ENCODE results near the gene EPB41L4A.

Gene EPB41L4A

GRCh38 chr5:112200131-112200530 lies 218.9 kb downstream of the EPB41L4A start:
- DNase-seq, result no peak

DNA sequence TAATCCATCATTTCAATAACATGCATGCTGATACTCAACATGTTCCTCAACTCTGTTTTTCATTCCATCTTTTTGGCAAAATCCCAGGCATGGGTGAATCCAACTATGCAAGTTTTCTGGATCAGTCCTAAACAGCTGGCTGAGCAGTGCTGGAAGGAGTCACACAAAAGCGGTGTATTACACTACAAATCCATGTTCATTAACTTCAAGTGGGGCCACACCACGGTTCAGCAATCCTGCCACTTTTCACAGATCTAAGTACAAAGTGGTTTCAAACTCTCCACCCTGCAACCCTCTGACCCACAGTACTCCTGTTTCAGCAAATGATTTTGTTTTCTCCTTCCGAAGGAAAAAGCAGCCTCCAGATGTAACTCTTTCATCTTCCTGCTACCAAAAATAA lies 222.5 kb downstream of the EPB41L4A start:
- no peak for DNase-seq

DNA sequence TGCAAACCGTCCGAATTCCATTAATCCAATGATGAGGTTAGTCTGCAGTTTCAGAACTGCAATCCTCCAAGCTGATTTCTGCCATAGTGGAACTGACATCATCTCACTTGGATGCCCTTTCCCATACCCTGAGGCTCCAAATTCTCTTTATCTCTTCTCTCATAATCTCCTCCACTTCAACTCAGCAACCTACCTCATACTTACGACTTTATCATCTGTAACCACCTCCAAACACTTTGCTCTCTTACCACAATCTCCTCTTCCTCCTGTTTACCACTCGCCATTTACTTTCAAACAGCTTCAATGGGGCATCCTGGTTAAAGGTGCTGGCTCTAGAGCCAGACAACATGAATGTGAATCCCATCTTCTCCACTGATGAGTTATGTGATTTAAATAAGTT lies 223.2 kb downstream of the EPB41L4A start:
- DNase-seq, result no peak

DNA sequence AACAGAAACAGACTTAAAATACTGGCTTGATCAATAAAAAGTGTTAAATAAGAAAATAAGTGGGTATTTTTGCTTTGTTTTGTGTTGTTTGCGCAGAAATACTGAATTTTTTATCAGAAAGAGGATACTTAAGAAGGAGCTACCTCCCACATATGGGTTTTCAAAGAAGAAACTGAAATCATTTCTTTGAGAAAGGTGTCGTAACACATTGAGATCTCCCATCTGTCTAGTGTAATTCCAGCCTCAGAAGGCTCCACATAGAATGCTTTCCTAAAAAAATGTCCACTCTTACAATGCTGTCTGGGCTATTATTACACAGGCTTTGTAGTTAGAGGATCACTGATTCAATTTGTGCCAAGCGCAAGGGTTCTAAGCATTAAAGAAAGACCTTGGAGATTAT lies 226.2 kb downstream of the EPB41L4A start:
- no peak for DNase-seq

GRCh38 chr5:112192072-112192471 lies 227.0 kb downstream of the EPB41L4A start:
- no peak for DNase-seq

DNA sequence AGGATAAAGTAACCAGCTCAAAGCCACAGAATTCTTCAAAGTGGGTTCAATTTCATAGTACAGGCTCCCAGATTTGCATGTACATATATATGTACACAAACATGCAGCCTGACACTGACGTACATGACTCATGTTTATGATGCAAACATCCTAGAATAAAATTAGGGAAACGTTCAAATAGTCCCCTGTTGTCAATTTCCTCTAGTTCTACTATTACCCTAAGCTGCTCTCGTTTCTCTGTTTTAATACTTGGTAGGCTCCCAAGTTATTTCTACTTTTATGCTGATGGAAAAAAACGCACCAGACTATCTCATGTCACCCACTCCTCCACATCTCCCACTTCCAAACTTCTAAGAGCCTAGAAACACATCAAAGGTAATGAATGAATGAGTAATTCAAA lies 229.7 kb downstream of the EPB41L4A start:
- DNase-seq, result no peak

GRCh38 chr5:112186401-112186990 lies 232.6 kb downstream of the EPB41L4A start:
- no peak for DNase-seq

DNA sequence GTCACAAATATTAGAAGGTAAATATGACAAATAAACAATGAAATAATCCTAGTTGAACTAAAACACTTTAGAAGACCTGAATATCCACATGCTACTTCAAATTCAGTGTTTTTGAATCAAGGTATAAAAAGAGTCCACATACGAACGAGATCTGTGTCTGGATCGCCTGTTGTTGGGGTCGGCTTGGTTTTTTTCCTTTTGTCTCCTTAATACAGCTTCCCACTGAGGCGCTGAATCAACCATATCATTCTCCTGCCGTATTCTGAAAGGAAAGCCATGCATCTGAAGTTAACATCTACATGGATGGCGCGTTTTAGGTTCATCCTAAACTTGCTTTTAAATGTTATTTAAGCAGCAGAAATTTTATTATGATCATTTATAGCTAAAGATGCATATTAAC lies 235.2 kb downstream of the EPB41L4A start:
- DNase-seq, result no peak

DNA sequence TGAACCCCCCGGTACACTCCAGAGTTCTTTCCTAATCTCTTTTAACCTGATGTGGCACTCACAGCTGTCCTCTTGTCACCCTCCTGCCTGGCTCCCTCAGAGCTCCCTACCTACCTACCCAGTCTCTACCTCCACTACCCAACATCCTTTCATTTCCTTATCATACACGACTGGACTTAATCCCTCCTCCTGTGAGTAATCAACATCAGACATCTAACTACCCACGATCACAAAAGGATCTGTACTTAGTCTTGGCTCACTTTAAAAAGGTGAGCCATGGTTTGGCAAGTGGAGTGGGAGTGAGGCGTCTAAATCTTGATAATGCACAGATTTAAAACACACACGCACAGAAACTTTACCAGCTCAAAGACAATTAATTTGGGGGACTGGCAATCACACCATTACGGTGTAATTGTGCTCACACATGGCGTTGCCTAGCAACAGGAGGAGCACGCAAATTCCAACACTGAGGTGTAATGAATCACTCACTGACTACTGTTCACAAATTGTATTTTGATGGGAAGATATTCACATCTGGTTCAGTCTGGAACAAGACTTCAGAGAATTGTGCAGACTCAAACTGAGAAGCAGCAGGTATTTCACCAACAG lies 235.9 kb downstream of the EPB41L4A start:
- no peak for DNase-seq

GRCh38 chr5:112179290-112179689 lies 239.8 kb downstream of the EPB41L4A start:
- no peak for DNase-seq

DNA sequence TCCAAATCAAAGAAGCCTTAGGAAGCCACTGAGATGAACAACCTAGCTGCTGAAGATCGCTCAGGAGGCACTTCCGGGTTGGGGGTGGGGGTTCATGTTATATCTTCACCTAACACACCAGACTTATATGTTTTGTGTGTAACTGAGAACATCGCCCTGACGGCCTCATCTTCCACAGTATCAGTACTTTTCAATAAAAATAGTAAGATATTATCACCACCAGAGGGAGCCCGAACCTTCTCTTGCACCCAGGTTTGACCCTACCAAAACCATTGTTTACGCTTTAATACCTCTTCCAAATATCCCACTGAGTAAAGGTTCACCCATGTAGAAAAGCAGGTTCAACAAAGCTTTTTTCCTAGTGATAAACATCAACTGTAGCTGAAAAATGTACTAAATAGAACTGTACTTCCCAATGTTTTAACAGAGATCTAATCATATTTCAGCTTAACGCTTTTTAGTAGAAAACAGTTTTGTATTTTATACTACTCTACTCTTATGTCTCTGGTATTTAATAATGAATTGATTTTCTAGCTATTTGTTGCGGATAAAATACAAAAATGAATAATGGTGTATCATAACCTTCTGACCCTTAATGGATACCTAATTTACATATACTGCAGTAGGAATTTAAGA lies 244.0 kb downstream of the EPB41L4A start:
- no peak for DNase-seq

DNA sequence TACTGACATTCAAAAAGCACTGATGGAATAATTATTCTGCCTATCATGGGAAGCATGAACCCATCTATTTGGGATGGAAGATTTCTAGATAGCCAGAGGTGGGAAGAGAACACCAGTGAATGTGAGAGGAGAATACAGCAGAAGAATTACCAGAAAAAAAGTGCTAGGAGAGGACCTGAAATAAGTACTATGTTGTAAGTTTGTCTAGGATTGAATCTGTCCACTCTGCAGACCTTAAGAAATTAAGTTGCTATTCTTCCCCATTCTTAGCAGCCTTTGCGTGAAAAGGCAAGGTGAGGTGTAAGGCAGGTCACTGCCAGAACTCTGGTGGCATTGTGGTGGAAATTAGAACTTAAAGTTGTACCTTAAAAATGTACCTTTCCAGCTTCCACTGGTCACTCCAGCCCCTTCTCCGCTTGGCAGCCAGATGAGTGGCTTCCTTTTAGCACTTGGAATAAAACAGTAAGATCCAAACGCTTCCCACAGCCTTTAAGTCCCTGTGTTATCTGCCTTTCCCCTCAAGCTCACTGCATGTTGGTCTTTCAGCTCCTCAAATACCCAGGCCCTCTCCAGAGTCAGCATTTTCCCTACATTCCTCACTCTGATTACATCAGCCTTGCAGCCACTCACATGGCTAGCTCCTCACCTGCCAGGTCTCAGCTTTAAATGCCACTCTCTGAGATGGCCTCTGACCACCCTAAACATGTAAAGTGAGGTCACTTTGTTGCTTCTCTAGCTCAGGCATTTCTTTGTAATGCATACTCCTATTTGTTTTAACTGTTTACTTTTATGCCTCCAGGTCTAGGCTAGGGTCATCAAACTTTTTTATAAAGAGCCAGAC lies 253.0 kb downstream of the EPB41L4A start:
- DNase-seq, result no peak

GRCh38 chr5:112165399-112165798 lies 253.7 kb downstream of the EPB41L4A start:
- no peak for DNase-seq

DNA sequence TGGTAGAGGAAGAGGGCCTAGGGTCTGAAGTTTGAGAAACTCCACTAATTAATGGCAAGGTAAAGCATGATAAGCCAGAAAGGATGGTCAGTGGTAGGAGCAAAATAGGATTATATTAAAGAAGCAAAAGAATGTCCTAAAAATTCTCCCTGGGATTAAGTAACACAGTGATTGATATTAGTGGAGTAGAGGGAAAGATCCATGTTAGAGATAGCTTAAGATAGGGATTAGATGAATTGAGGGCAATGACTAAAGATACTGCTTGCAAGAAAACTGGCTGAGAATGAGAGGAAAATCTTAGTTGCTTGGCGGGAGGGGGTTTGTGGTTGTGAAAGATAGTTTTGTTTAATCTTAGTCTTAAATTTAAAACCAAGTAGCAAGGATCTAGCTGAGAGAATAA lies 255.6 kb downstream of the EPB41L4A start:
- no peak for DNase-seq

DNA sequence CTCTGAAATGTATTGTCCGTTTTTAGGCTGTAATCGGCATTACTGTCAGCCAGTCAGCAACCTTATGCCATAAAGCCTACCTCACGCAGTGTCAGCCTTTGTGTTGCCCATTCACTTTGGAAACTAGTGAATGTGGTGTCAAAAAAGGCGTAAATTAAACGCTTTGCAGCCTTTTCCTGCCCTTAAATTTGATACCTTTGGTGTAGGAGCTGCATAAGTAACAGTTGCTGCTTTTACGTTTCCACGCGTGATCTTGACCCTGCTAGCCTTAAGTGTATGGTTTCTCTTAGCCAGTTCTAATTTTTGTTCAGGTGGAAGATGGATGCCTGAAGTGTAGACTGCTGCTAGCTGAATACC lies 257.7 kb downstream of the EPB41L4A start:
- no peak for DNase-seq

GRCh38 chr5:112160652-112161391 lies 258.3 kb downstream of the EPB41L4A start:
- DNase-seq, result peak; percentile 39

DNA sequence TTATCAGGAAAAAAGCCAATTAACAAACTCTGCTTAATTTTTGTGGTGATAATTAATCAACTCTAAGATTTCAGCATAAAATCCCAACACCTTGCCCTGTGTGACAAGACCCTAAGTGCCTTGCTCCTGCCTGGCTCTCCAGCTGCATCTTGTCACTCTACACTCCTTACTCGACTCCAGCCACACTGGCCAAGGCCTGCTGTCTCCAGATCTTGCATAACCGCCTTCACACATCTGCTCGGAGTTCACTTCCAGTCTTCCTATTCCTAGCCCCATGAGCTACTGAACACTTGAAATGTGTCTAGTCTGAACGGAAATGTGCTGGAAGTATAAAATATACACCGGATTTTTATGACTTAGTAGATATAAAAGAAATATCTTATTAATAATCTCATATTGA lies 259.6 kb downstream of the EPB41L4A start:
- no peak for DNase-seq

DNA sequence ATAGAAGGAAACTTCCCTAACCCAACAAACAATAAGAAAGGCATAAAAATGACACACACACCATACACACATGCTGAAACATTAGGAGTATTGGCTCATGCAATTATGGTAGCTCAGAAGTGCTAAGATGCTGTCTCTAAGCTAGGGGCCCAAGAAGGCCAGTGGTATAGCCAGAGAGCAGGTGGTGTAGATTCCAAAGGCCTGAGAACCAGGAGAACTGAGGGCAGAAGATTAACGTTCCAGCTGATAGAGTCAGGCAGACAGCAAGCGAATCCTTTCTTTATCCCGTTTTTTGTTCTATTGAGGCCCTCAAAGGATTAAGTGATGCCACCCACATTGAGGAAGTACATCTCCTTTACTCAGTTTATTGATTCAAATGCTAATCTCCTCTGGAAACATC lies 262.9 kb downstream of the EPB41L4A start:
- DNase-seq, result no peak

- DNase-seq, result no peak
Measured at GRCh38 chr5:112154940-112155686, 264.0 kb downstream of the EPB41L4A start.

GRCh38 chr5:112149727-112150126 lies 269.4 kb downstream of the EPB41L4A start:
- no peak for DNase-seq

- DNase-seq, result peak; percentile 26
Measured at GRCh38 chr5:112146323-112147226, 272.5 kb downstream of the EPB41L4A start.
